ENCODE results near the gene NUBP1. TPM values are rescaled to one million over a fixed set of nuclear protein-coding genes. Genes with fewer than 3 reads are reported as not detected.

Gene NUBP1
- total RNA-seq, 1 donor = 13.0 TPM

GRCh38 chr16:10728003-10728887, 15.4 kb upstream of the NUBP1 start:
- DNase-seq (ENCODE audit: low read depth) = no peak
- no peak for TF ChIP-seq CTCF (IDR thresholded peaks at IDR 0.05; ENCODE audit: insufficient read depth, low read depth, low read length)
- no peak overlapping the region for H3K4me3 ChIP-seq (ENCODE audit: low read depth, low read length)

- DNase-seq (ENCODE audit: low read depth) = peak; percentile 17
- H3K4me3 ChIP-seq (ENCODE audit: low read depth, low read length) = no peak overlapping the region
- no peak for TF ChIP-seq CTCF (IDR thresholded peaks at IDR 0.05; ENCODE audit: insufficient read depth, low read depth, low read length)
These were observed 14.3 kb upstream of the NUBP1 start for GRCh38 chr16:10729104-10730048.

- H3K4me3 ChIP-seq (ENCODE audit: low read depth, low read length) = no peak overlapping the region
- no peak for DNase-seq (ENCODE audit: low read depth)
- no peak for TF ChIP-seq CTCF (IDR thresholded peaks at IDR 0.05; ENCODE audit: insufficient read depth, low read depth, low read length)
These were observed 11.9 kb upstream of the NUBP1 start for GRCh38 chr16:10731790-10732189.

- peak; percentile 94 for TF ChIP-seq CTCF (IDR thresholded peaks at IDR 0.05; ENCODE audit: insufficient read depth, low read depth, low read length)
- H3K4me3 ChIP-seq (ENCODE audit: low read depth, low read length) = no peak overlapping the region
- peak; percentile 74 for DNase-seq (ENCODE audit: low read depth)
These were observed 6.5 kb upstream of the NUBP1 start for GRCh38 chr16:10737068-10737625.

GRCh38 chr16:10738231-10739077, 5.2 kb upstream of the NUBP1 start:
- no peak for TF ChIP-seq CTCF (IDR thresholded peaks at IDR 0.05; ENCODE audit: insufficient read depth, low read depth, low read length)
- peak; percentile 90 for DNase-seq (ENCODE audit: low read depth)
- H3K4me3 ChIP-seq (ENCODE audit: low read depth, low read length) = no peak overlapping the region

Data from fibroblast of villous mesenchyme (primary cell).